Measurements from ENCODE around the gene SPTLC1.

DNA sequence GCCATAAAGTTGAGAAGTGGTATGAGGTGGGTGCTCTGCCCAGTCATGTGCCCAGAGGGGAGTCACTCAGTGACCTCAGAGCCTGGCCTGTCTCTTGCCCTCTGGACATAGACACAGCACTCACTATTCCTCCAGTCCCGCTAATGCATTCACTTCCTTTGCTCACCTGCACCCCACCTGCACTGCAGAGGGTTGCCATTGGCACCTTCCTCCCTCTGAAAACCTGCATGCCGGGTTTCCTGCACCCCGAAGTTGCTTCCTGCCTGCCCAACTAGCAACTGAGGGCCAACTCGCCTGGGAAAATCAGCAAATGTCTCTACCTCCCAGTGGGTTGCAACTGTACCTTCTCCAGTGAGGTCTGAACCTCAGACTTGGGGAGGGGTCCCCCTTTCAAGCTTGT is 48.1 kb upstream of the SPTLC1 start:
- no peak for TF ChIP-seq ZNF550 (CRISPR knock-in tag; IDR thresholded peaks at IDR 0.05; ENCODE audit: borderline replicate concordance)
- TF ChIP-seq, protein P1, sequence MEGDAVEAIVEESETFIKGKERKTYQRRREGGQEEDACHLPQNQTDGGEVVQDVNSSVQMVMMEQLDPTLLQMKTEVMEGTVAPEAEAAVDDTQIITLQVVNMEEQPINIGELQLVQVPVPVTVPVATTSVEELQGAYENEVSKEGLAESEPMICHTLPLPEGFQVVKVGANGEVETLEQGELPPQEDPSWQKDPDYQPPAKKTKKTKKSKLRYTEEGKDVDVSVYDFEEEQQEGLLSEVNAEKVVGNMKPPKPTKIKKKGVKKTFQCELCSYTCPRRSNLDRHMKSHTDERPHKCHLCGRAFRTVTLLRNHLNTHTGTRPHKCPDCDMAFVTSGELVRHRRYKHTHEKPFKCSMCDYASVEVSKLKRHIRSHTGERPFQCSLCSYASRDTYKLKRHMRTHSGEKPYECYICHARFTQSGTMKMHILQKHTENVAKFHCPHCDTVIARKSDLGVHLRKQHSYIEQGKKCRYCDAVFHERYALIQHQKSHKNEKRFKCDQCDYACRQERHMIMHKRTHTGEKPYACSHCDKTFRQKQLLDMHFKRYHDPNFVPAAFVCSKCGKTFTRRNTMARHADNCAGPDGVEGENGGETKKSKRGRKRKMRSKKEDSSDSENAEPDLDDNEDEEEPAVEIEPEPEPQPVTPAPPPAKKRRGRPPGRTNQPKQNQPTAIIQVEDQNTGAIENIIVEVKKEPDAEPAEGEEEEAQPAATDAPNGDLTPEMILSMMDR (CRISPR knock-in tag; IDR thresholded peaks at IDR 0.05): no peak
- TF ChIP-seq IKZF1 (IDR thresholded peaks at IDR 0.05): no peak
- no peak for TF ChIP-seq FIP1L1 (IDR thresholded peaks at IDR 0.05; ENCODE audit: borderline replicate concordance, insufficient read depth, low read depth, low read length)
